Stimulated activated CD8-positive, alpha-beta memory T cell treated with anti-CD3 and anti-CD28 coated beads, Interleukin-15, amount 100 ng/mL, for 48 hours (primary cell): ENCODE measurements around the gene KLRF1.

ENCODE experiments used
- DNase-seq, 2 donors: peaks; one replicate each; pipeline ENCODE4 v3.0.0-alpha.2; 2020; ENCODE audit warnings: low read depth in 2 of 2

The KLRF1 gene

GRCh38 chr12:9808504-9808903, 18.8 kb upstream of the KLRF1 start:
- DNase-seq = no peak

GRCh38 chr12:9809338-9809737, 17.9 kb upstream of the KLRF1 start:
- DNase-seq = no peak

- no peak for DNase-seq
Measured at GRCh38 chr12:9809866-9810265, 17.4 kb upstream of the KLRF1 start.

GRCh38 chr12:9810671-9811070, 16.6 kb upstream of the KLRF1 start:
- DNase-seq = no peak

GRCh38 chr12:9811621-9812020, 15.7 kb upstream of the KLRF1 start:
- no peak for DNase-seq

GRCh38 chr12:9813821-9814798, 13.2 kb upstream of the KLRF1 start:
- DNase-seq = peak; percentile 84 to 85

GRCh38 chr12:9820281-9820930, 6.9 kb upstream of the KLRF1 start:
- no peak for DNase-seq

- no peak for DNase-seq
Measured at GRCh38 chr12:9829483-9829882, 2.2 kb downstream of the KLRF1 start.

- DNase-seq = no peak
Measured at GRCh38 chr12:9829982-9830381, 2.7 kb downstream of the KLRF1 start.

- no peak for DNase-seq
Measured at GRCh38 chr12:9831720-9832119, 4.4 kb downstream of the KLRF1 start.

- no peak for DNase-seq
Measured at GRCh38 chr12:9843407-9843806, 16.1 kb downstream of the KLRF1 start.

GRCh38 chr12:9848899-9849298, 21.6 kb downstream of the KLRF1 start:
- no peak for DNase-seq

GRCh38 chr12:9851050-9851449, 23.8 kb downstream of the KLRF1 start:
- no peak for DNase-seq

GRCh38 chr12:9851927-9852326, 24.6 kb downstream of the KLRF1 start:
- no peak for DNase-seq

GRCh38 chr12:9856151-9856550, 28.9 kb downstream of the KLRF1 start:
- DNase-seq = no peak

GRCh38 chr12:9856894-9857293, 29.6 kb downstream of the KLRF1 start:
- DNase-seq = no peak

GRCh38 chr12:9858135-9858534, 30.9 kb downstream of the KLRF1 start:
- no peak for DNase-seq

GRCh38 chr12:9864913-9865675, 37.8 kb downstream of the KLRF1 start:
- no peak for DNase-seq

GRCh38 chr12:9866860-9867269, 39.6 kb downstream of the KLRF1 start:
- DNase-seq = no peak

- no peak for DNase-seq
Measured at GRCh38 chr12:9867531-9867930, 40.2 kb downstream of the KLRF1 start.

- DNase-seq = no peak
Measured at GRCh38 chr12:9868311-9868801, 41.1 kb downstream of the KLRF1 start.

GRCh38 chr12:9868951-9869306, 41.6 kb downstream of the KLRF1 start:
- DNase-seq = no peak
